GM12801 (cell line): ENCODE results near the gene RASSF7.

ENCODE experiments used
- TF ChIP-seq, protein P1 (sequence below): IDR thresholded peaks from one replicate; pipeline ENCODE4 v1.5.1; 2011; ENCODE audit warnings: control low read depth; ENCODE audit not compliant: insufficient read length; ENCODE audit errors: extremely low read depth

The RASSF7 gene

DNA sequence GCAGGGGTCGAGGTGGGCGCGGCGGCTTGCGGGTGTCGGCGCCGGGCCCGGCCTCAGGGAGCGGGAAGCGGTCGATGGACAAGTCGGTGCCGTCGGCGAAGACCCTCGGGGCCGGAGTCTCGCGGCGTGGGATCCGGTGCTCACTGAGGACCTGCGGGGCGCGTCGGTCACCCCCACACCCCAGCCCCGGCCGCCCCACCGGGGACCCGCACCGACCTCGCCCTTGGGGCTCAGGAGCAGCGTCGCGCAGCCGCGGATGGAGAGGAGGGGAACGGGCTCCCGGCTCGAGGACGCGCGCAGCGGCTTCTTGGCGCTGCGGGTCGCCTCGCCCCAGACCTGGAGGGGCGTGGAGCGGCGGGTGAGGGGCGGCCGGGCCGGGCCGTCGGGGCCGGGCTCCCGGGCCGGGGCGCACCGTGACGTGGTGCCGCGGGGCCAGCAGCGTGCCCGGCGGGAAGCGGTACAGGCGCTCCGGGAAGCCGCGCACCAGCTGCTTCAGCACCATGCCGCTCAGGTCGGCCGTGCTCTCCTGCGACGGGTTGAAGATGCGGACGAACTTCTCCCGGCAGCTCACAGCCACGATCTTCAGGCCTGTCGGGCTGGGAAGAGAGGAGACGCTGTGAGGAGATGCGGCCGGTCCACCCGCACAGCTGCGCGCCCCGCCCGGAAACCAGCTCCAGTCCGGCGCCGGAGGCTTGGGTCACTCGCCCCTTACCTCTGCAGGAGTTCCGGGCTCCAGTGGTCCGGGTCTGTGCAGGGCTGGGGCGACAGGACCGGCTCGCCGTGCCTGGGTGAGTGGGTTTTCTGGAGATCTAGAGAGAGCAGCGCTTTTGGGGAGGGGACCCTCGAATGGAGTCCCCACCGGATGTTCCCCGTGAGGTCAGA lies 4.7 kb upstream of the RASSF7 start:
- TF ChIP-seq, protein P1, sequence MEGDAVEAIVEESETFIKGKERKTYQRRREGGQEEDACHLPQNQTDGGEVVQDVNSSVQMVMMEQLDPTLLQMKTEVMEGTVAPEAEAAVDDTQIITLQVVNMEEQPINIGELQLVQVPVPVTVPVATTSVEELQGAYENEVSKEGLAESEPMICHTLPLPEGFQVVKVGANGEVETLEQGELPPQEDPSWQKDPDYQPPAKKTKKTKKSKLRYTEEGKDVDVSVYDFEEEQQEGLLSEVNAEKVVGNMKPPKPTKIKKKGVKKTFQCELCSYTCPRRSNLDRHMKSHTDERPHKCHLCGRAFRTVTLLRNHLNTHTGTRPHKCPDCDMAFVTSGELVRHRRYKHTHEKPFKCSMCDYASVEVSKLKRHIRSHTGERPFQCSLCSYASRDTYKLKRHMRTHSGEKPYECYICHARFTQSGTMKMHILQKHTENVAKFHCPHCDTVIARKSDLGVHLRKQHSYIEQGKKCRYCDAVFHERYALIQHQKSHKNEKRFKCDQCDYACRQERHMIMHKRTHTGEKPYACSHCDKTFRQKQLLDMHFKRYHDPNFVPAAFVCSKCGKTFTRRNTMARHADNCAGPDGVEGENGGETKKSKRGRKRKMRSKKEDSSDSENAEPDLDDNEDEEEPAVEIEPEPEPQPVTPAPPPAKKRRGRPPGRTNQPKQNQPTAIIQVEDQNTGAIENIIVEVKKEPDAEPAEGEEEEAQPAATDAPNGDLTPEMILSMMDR: no peak

- TF ChIP-seq, protein P1: no peak
Observed at GRCh38 chr11:556662-557256, 4.0 kb upstream of the RASSF7 start.

- TF ChIP-seq, protein P1: no peak
Observed at GRCh38 chr11:557328-558132, 3.2 kb upstream of the RASSF7 start.

GRCh38 chr11:558503-558902 lies 2.3 kb upstream of the RASSF7 start:
- TF ChIP-seq, protein P1: no peak

DNA sequence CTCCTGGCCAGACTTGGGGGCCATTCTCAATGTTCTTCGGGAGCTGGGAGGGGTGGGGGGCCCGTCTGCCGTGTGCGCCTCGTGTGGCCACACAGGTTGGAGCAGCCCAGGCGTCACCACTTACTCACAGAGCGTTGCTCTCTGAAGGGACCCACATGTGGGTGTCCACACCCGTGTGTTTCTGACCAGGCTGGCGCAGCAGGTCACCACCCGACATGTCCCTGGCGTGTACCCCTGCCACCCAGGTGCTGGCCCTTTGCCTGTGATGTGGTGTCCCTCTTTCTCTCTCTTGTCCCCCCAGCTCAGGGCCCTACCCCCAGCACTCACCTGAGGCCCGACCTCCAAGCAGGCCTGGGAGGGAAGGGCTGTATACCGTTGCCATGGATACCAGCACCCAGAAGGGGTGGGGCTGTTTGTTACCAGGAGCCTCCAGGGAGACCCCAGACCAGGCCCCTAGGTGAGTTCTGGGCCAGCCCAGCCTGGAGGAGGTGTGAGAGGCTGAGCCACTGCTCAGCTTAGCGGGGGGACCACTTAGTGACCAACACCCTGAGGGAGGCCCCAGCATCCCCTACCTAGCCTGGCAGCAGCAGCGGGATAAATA lies 1.6 kb upstream of the RASSF7 start:
- TF ChIP-seq, protein P1: no peak

- TF ChIP-seq, protein P1: no peak
Observed at GRCh38 chr11:559712-560304, 962 bp upstream of the RASSF7 start.
